CD4-positive, alpha-beta T cell treated with Interleukin-10 for 1 hour (primary cell): Measurements from ENCODE around the gene NAGA.

Experiments
- DNase-seq: peaks from one replicate; pipeline ENCODE4 v3.0.0-alpha.2; 2020

Gene NAGA

GRCh38 chr22:42035256-42035655 is 35.4 kb downstream of the NAGA start:
- no peak for DNase-seq

GRCh38 chr22:42033263-42034181 is 37.1 kb downstream of the NAGA start:
- DNase-seq: no peak

- no peak for DNase-seq
Measured at GRCh38 chr22:42026705-42027104, 43.9 kb downstream of the NAGA start.

GRCh38 chr22:42025421-42025820 is 45.2 kb downstream of the NAGA start:
- DNase-seq: no peak

GRCh38 chr22:42022162-42022847 is 48.3 kb downstream of the NAGA start:
- DNase-seq: no peak

- DNase-seq: no peak
Measured at GRCh38 chr22:42021571-42021970, 49.0 kb downstream of the NAGA start.

GRCh38 chr22:42018224-42018623 is 52.4 kb downstream of the NAGA start:
- DNase-seq: no peak

- no peak for DNase-seq
Measured at GRCh38 chr22:42016111-42016510, 54.5 kb downstream of the NAGA start.

- no peak for DNase-seq
Measured at GRCh38 chr22:42013385-42013784, 57.2 kb downstream of the NAGA start.

GRCh38 chr22:42010778-42011177 is 59.8 kb downstream of the NAGA start:
- no peak for DNase-seq
